PC-3 (cell line): ENCODE measurements around the gene MATN4. TPM values are rescaled to one million over a fixed set of nuclear protein-coding genes. Genes with fewer than 3 reads are reported as not detected.

Source experiments
- ATAC-seq: fragments of 200-7000 bp; cut with Tn5 transposase; 2 replicates; pipeline ENCODE4 v1.9.1; 2020; ENCODE audit warnings: mild to moderate bottlenecking, moderate library complexity
- BruUV-seq: library from RNA; stranded (reverse); fragments of 400-500 nt; replicated peaks from 2 replicates; lab custom pipeline; 2021; lab: Mats Ljungman, UMichigan
- CTCF ChIA-PET: fragments of 300-600 bp; sonication (Branson Sonifier 250); formaldehyde crosslinking; loops from one replicate; lab custom pipeline; 2022; ENCODE audit warnings: antibody characterized with exemption; lab: Charles Lee
- POLR2A ChIA-PET: fragments of 300-600 bp; sonication (Branson Sonifier 250); formaldehyde crosslinking; loops from one replicate; lab custom pipeline; 2022; ENCODE audit warnings: antibody characterized with exemption; ENCODE audit not compliant: unreplicated experiment; lab: Charles Lee
- DNase-seq: peaks from one replicate; pipeline ENCODE4 v3.0.0-alpha.2; 2015
- H2AFZ ChIP-seq: fragments of 300-600 bp; sonication (generic); 2 replicates; pipeline ENCODE4 v1.6.0; 2016; ENCODE audit warnings: antibody characterized with exemption, low read length
- H3F3A ChIP-seq: fragments of 300-600 bp; sonication (generic); one replicate; pipeline ENCODE4 v1.6.0; 2017; ENCODE audit warnings: antibody characterized with exemption, low read length, control low read depth, mild to moderate bottlenecking; ENCODE audit not compliant: unreplicated experiment
- H3K27ac ChIP-seq: fragments of 300-600 bp; sonication (generic); 2 replicates; pipeline ENCODE4 v1.5.1; 2016; ENCODE audit warnings: mild to moderate bottlenecking, low read length
- H3K27me3 ChIP-seq: fragments of 300-600 bp; sonication (generic); 2 replicates; pipeline ENCODE4 v1.6.1; 2016; ENCODE audit warnings: low read length, mixed read lengths
- H3K36me3 ChIP-seq: fragments of 300-600 bp; sonication (generic); 2 replicates; pipeline ENCODE4 v1.6.1; 2016; ENCODE audit warnings: low read depth, mixed run types, low read length, mixed read lengths
- H3K4me1 ChIP-seq: fragments of 300-600 bp; sonication (generic); 2 replicates; pipeline ENCODE4 v1.5.1; 2016; ENCODE audit warnings: low read length; ENCODE audit not compliant: insufficient read depth
- H3K4me2 ChIP-seq: fragments of 300-600 bp; sonication (generic); 2 replicates; pipeline ENCODE4 v1.6.0; 2016; ENCODE audit warnings: low read length
- H3K4me3 ChIP-seq: fragments of 300-600 bp; sonication (generic); 2 replicates; pipeline ENCODE4 v1.5.1; 2016; ENCODE audit warnings: mild to moderate bottlenecking, low read length, mixed read lengths
- H3K79me2 ChIP-seq: fragments of 300-600 bp; sonication (generic); 2 replicates; pipeline ENCODE4 v1.6.1; 2017; ENCODE audit warnings: low read length, mixed read lengths
- H3K9ac ChIP-seq: fragments of 300-600 bp; sonication (generic); 2 replicates; pipeline ENCODE4 v1.6.0; 2016; ENCODE audit warnings: mild to moderate bottlenecking, low read length
- H3K9me2 ChIP-seq: fragments of 300-600 bp; sonication (generic); replicated peaks from 2 replicates; pipeline ENCODE4 v1.6.1; 2016; ENCODE audit warnings: mixed run types, low read length, mixed read lengths
- H3K9me3 ChIP-seq: fragments of 300-600 bp; sonication (generic); 2 replicates; pipeline ENCODE4 v1.6.1; 2016; ENCODE audit warnings: low read length, mixed read lengths
- H4K20me1 ChIP-seq: fragments of 300-600 bp; sonication (generic); 2 replicates; pipeline ENCODE4 v1.6.1; 2016; ENCODE audit warnings: low read length, mixed read lengths
- EZH2 ChIP-seq: fragments of 300-600 bp; sonication (generic); IDR thresholded peaks from one replicate; pipeline ENCODE4 v1.6.1; 2017; ENCODE audit warnings: antibody characterized with exemption, mild to moderate bottlenecking, low read length; ENCODE audit not compliant: unreplicated experiment
- EZH2phosphoT487 ChIP-seq: fragments of 300-600 bp; sonication (generic); IDR thresholded peaks from 2 replicates; pipeline ENCODE4 v1.6.1; 2018; ENCODE audit warnings: mild to moderate bottlenecking, antibody characterized with exemption, low read length, borderline replicate concordance
- intact Hi-C: fragments of 100-400 bp; cut with micrococcal nuclease; formaldehyde crosslinking; loops from 2 replicates; pipeline ENCODE4 v1.9.0; 2023
- total RNA-seq: library from RNA; depleted of rRNA; stranded (reverse); fragments of >200 nt; gene quantifications from 2 replicates; pipeline ENCODE4 v1.2.3, GENCODE V29; 2014
- TF ChIP-seq, protein P1 (sequence below): fragments of 300-600 bp; sonication (generic); conservative IDR thresholded peaks from 2 replicates; pipeline ENCODE4 v1.5.1; 2017; ENCODE audit warnings: antibody characterized with exemption, low read depth, mild to moderate bottlenecking, low read length

MATN4 gene
- total RNA-seq, 1 experiment from 2014 or later, result 0.33 TPM

DNA sequence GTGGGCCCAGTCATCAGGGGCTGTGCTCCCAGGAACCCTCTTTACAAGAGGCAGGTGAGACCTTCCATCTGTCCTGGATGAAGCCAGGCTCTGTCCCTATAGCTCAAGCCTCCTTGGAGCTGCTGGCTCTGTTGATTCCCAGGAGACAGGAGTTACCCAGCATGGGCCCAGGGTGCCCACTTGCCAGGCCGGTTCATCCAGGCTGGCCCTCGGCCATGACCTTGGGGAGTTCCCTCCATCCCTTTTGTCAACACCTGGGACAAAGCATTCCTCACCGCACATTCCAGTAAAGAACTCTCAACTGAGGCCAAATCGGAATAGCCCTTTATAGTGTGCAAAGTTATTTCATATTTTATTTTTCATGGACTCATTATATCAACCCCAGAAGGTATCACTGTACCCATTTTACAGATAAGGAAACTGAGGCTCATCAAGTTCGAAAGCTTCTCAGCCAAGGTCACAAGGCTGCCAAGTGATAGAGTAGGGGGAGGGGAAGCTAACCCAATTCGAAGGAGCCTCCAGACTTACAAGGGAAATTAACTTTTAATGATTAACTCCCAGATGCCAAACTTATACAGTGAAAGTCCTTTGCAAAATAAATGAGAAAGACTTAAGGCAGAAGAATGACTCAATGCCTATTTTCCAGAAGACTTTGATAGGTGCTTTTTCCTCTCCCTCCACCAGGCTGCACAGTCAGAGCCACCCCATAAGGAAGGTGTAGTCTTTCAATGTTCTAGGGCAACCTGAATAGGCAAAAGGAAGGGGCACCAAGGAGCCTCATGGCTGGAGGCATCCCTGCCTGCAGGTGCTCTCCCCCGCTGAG, 21.6 kb upstream of the MATN4 start:
- ATAC-seq (peak; percentile 43), DNase-seq (no peak)
- Histone ChIP-seq H3K9me3 (no peaks in the 10 kb centered on the region), H3K79me2 (peaks cover 11% of the 10 kb centered on the region), H3K27me3 (no peaks in the 10 kb centered on the region), H4K20me1 (peaks cover 16% of the 10 kb centered on the region; the same call in 1 of the 2 replicates), H3K4me1 (0 out of 2 replicates have a peak, but pooled peaks cover 5% of the 10 kb centered on the region), H3K36me3 (peaks cover 71% of the 10 kb centered on the region), H3K27ac (no peak overlapping the region), H3K9ac (no peak overlapping the region), H3K9me2 (no peaks in the 10 kb centered on the region), H3K4me3 (no peak overlapping the region), H2AFZ (no peak overlapping the region), H3F3A (no peaks in the 10 kb centered on the region), H3K4me2 (no peak overlapping the region)
- TF ChIP-seq, protein P1, sequence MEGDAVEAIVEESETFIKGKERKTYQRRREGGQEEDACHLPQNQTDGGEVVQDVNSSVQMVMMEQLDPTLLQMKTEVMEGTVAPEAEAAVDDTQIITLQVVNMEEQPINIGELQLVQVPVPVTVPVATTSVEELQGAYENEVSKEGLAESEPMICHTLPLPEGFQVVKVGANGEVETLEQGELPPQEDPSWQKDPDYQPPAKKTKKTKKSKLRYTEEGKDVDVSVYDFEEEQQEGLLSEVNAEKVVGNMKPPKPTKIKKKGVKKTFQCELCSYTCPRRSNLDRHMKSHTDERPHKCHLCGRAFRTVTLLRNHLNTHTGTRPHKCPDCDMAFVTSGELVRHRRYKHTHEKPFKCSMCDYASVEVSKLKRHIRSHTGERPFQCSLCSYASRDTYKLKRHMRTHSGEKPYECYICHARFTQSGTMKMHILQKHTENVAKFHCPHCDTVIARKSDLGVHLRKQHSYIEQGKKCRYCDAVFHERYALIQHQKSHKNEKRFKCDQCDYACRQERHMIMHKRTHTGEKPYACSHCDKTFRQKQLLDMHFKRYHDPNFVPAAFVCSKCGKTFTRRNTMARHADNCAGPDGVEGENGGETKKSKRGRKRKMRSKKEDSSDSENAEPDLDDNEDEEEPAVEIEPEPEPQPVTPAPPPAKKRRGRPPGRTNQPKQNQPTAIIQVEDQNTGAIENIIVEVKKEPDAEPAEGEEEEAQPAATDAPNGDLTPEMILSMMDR, result 0 out of 2 replicates have a peak, but pooled peaks have one; percentile 16
- TF ChIP-seq EZH2 (no peak), EZH2phosphoT487 (no peak)
- CTCF ChIA-PET, result no interaction called here
- intact Hi-C loops, result no loop called here
- POLR2A ChIA-PET, result interaction anchor here (0.5 kb wide), 1 partner anchor 14 kb away, joined by 3 read pairs; no protein-coding TSS in a partner anchor
- no TSS peak for BruUV-seq

DNA sequence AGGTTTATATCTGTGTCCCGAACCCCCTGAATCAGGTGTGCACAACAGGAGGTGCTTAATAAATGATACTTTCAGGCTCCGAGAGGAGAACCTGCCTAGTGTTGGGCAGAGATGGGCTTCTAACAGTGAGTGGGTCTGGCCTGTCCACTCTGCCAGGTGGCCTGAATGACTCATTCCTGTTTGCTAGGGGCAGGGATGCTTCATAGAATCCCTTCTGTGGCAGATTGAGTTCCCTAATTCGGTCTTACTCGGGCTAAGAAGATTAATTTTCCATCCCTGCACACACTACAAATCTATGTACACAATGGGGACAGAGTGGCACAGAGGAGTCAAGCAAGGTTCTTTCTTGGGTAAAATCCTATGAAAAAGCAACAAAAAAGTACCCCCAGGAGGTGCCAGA, 20.4 kb upstream of the MATN4 start:
- H3K4me3 ChIP-seq, result no peak overlapping the region
- no peak overlapping the region for H3K27ac ChIP-seq
- no peaks in the 10 kb centered on the region for H3K9me2 ChIP-seq
- H3K9me3 ChIP-seq, result no peaks in the 10 kb centered on the region
- ATAC-seq (no peak; the same call in 1 of the 2 replicates), DNase-seq (no peak)
- no TSS peak for BruUV-seq
- H3K79me2 ChIP-seq, result 0 out of 2 replicates have a peak, but pooled peaks cover 5% of the 10 kb centered on the region
- no peak overlapping the region for H3K4me2 ChIP-seq
- peaks cover 72% of the 10 kb centered on the region for H3K36me3 ChIP-seq
- H3K4me1 ChIP-seq, result 0 out of 2 replicates have a peak, but pooled peaks cover 5% of the 10 kb centered on the region
- no peaks in the 10 kb centered on the region for H3K27me3 ChIP-seq
- peaks cover 16% of the 10 kb centered on the region; the same call in 1 of the 2 replicates for H4K20me1 ChIP-seq
- POLR2A ChIA-PET, result no interaction called here
- H3K9ac ChIP-seq, result no peak overlapping the region
- TF ChIP-seq EZH2phosphoT487 (no peak), EZH2 (no peak)
- TF ChIP-seq, protein P1, result no peak
- CTCF ChIA-PET, result interaction anchor here (1.0 kb wide), 1 partner anchor 41 kb away, joined by 5 read pairs; no protein-coding TSS in a partner anchor
- H3F3A ChIP-seq, result no peaks in the 10 kb centered on the region
- intact Hi-C loops, result no loop called here
- no peak overlapping the region for H2AFZ ChIP-seq
